NCI-H510A treated with DMSO at 0.1 percent for 48 hours (cell line): ENCODE results near the gene KCP.

Experiments used
- DNase-seq: peaks from one replicate; lab custom pipeline; 2025; lab: John Stamatoyannopoulos, UW

KCP gene

DNA sequence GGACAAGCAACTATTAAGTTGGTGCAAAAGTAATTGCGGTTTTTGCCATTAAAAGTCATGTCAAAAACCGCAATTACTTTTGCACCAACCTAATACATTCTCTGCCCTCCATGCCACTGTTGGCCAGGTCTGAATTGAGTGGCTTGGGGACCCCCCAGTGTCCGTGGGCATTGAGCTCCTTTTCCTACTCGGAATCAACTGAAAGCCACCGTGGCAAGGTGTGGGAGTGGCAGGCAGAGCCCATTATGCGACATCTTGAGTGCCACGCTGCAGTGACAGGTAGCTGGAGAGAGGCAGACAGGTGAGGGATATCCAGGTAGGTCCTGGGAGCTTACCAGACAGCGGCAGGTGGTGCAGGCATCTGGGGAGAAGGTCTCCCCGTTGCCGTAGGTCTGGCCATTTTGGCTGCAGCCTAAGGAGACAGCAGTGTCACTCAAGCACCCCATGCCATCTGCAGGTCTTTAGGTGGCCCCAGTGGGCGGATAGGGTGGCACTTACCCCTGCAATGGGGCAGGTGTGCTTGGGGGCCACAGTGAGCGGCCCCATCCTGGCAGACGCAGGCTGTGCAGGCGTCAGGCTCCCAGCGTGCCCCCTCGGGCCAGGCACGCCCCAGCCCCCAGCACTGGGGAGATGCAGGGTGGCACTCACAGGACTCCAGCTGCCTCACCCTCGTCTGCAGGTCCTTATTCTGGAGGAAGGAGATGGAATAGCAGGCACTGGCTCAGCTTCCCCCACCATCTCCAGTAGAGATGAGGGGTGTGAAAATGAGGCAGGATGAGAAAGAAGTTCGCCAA lies 3.5 kb downstream of the KCP start:
- DNase-seq: no peak

DNA sequence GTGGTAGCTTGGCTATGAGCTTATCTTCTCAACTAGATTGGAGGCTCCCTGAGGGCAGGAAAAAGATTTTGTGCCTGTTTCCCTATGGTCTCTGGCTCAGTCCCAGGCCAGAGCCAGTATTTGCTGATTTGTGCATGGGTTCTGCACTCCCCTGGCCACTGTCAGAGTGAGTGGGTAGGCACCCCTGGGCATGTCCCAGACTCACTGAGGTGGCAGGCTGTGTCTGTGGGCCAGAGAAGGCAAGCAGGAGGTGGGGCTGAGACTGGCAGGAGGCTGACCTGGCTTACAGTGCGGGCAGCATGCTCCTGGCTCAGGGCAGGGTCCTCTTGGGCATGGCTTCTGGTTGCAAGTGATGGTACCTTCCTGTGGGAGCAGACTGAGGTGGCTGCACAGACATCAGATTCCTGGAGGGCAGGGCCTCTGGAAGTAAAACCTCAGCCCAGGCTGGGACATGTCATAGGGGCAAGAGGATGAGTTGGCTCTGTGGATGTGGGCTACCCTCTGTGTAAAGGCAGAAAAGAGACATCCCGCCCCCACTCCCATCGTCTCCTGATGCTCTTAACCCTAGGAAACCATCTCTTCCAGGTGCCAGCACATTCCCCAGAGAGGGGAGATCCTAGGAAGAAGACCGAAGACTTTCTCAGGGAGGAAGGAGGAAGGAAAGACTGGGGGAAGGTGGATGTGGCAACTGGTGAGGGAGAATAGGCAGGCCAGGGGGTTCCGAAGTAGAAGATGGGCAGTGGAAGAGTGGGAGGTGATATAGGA lies 4.3 kb downstream of the KCP start:
- no peak for DNase-seq

DNA sequence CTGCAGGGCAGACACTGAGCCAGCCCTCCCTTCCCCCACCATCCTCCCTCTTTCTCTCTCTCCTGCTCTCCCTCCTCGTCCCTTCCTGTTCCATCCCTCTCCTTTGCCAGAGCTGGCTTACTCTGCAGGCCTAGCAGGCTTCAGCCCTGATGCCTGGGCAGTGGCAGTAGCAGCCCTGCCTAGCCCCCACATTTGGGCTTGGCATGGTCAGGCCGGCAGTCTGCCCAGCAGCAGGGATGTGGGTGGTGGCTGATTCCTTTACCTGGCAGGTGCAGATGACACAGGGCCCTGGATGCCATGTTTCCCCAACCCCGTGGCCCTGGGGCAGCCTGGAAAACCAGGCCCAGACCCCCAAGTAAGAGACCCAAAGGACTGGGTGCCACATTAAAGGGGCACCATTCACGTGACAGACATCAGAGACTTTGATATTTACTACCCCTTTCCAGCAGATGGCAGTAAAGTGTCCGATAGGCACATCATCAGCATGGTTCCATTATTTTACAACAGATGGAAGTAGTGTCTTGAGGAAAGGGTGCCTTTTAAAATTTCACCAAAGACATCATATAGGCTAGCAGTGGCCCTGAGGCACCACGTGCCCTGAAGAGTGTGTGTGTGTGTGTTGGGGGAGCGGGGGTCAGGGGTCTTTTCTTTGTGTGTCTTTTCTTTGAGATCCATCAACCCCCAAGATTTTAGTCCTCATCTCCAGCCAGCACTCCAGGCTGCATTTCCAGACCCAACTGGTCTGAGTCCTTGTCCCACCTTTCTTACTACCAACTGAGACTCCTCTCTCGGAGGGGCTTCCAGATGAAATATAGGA lies 5.9 kb downstream of the KCP start:
- peak; percentile 10 for DNase-seq

DNA sequence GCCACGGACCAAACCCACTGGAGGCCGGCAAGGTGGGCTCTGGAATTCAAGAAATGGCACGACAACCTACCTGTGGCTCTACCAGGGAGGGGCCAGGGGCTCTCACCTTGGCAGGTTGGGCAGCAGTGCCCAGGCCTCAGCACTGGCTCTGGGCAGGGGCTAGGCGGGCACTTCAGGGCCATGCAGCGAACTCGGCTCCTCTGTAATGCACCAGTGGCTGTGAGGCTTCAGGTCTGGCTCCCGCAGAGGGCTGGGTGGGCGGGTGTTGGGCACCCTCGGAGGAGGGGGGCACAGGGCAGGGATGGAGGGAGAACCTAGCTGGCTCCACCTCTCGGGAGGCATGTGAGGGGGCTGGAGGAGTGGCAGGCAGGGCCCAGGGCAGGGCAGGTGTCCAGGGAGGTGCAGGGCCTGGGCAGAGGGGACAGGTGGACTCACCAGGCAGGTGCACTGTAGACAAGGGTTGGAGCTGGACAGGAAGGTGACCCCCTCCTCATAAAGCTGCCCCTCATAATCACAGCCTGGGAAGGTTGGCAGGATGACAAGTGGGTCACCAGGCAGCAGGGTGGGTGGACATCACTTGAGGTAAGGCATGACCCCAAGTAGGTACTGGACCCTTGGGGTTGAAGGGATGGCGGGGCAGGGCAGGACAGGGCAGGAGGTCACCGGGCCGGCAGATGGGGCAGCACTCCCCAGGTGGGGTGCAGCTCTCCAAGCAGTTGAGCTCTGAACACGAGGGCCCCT lies 6.7 kb downstream of the KCP start:
- no peak for DNase-seq

DNA sequence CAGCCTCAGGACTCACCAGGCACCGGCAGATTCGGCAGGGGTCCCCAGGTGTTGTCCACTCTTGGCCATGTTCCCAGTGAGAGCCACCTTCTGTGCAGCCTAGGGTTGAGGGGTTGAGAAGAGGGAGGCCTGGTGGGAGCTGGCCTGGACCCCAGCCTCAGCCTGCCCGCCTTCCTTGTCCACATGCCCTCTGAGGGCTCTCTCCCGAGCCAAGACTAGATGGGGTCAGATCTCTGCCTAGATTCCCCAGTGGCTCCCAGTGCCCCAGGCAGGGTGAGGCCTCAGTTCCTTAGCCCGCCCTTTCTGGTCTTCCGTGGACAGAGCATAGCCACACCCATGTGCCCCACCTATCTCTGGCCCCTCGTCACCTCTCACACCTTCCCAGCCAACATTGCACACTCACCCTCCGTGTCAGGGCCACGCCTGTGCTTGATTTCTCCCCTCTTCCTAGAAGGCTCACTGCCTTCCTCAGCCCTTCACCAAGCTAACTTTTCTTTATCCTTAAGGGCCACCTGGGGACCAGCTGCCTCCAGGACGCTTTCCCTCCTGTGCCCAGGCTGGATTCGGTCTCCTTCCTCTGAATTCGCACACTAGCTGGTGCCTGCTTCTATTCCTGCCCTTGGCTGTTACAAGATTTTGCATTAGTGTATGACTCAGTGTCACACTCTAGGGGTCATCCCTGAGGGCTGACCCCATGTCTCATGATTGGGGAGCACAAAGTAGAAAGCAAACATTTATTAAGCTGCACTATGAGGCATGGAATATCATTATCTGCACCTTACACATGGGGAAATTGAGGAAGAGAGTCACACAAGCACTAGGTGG lies 7.5 kb downstream of the KCP start:
- DNase-seq: no peak

DNA sequence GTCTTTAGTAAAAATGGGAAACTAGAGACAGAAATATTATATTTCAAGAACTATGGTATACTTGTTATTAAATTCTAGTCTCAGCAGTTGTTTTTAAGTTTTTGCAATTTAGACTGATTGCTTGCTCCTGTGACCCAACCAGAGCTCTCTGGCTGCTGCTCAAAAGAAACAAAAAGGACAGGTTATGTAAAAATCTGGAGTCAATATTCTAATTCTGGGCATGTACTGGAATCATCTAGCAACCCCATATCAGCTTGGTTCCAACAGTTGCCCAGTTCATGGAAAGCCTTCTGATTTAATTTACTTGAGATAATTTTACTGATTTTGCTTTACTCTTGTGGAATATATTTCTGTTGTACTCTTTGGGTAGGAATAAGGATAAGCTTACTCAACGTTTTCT lies 10.3 kb downstream of the KCP start:
- DNase-seq: no peak

DNA sequence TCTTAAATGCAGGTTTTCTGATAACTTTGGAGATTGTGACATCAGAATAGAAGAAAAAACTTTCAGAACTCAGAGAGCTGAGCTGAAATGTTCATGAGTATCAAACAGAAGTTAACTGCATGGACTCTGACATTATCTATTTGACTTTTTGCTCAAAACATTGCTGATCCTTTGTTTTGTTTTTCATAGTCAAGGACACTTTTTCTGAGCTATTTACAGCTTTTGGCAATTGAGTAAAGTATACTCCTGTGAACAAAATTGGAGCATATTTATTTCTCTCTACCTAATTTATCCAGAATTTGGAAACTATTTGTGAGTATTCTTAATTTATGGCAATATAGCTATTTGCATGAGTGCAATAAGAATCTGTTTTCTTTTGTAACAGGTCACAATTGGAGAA lies 11.1 kb downstream of the KCP start:
- no peak for DNase-seq

DNA sequence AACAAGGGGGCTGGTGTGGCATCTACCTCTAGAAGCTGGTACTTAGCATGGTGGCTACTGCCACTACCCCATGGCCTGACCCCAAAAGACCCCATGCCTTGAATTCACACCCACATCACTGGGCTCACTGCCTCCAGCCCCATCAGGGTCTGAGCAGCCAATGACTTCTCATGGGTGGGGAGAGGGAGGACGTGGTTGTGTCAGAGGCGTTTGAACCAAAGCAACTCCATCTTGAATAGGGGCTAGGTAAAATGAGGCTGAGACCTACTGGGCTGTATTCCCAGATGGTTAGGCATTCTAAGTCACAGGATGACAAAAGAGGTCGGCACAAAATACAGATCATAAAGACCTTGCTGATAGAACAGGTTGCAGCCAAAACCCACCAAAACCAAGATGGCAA lies 15.2 kb downstream of the KCP start:
- DNase-seq: no peak

DNA sequence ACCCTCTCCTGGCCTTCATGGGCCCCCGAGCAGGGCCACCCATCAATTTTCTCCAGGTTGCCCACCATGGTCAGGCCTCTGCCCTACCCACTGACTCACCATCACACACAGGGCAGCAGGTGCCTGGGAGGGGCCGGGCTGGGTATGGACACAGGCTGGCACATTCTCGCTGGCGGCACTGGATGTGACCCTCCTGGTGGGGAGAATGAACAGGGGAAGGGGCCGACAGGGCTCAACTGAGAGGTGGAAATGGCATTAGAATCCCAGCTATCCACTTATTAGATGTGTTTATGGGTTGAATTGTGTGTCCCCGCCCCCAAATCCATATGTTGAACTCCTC lies 16.4 kb downstream of the KCP start:
- no peak for DNase-seq

DNA sequence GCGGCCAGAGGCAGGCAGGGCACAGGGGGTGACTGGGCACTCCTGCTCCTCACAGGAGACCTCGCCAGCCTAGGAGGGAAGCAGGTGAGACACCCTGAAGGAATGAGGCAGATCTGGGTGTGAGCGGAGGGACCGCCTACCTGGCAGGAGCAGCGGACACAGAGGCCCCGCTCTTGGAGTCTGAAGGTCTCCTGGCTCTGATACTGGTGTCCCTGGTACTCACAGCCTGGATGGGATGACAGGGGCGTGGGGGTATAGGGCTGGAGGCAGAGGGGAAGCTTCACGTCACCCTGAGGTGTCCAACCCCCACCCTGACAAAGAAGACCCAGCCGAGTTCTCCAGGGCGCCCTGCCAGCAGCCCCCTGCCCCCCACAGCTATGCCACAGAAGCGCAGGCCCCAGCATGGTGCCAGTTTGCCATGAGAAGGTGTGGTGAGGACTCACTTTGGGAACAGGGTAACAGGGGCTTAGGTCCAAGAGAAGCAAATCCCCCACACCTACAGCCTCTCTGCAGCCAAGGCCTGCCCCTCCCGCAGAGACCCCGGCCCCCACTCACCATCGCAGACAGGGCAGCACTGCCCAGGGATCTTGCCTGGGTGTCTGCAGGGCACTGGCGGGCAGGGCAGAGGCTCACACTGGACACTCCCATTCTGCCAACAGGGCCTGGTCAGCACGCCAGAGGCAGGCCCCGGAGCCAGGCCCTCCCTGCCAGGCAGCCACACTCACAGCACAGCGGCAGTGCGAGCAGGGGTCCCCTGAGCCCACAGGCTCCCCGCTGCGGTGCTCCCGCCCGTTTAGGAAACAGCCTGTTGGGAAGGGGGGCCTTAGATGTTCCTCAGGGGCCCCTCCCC lies 17.0 kb downstream of the KCP start:
- no peak for DNase-seq

DNA sequence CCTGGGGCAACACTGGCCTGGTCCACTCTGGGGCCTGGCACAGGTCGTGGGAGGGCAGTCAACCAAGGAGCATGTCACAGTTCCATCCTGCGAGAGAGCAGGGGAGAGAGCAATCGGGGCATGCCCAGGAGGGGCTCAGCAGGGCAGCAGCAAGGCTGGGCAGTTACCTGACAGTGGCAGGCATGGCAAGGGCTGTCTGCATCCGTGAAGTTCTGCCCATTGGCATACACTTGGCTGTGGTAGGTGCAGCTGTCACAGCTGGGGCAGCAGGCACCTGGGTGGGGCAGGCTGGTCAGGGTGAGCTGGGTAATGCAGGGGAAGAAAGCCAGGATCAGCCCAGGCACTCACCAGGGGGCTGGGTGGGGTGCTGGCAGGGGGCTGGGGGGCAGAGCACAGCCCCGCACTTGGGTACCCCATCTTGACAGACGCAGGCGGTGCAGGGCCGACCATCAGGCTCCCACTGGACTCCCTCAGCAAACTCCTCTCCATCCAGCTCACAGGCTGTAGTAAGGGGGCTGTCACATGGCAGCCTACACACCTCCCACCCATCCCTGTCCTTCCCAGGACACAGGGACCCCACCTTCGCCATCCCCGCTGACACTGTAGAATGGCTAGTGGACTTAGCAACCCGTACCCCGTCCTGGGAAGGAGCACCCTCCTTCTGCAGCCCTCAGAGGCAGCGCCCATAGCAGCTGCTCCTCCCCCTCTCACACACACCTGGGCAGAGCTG lies 17.8 kb downstream of the KCP start:
- no peak for DNase-seq

DNA sequence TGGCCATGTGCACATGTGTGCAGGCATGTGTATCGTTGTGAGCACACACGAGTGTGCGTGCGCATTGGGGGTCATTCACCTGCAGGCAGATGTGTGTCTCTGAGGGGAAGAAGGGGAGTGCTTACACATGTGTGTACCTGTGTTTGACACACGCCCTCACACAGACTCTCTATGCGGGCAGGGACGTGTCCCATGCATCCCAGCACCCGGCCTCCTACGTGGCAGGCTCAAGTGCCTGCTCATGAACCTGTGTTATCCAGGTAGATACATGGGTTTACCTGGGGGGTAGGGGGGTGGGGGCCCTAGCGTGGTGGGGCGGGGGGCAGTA lies 18.6 kb downstream of the KCP start:
- no peak for DNase-seq

DNA sequence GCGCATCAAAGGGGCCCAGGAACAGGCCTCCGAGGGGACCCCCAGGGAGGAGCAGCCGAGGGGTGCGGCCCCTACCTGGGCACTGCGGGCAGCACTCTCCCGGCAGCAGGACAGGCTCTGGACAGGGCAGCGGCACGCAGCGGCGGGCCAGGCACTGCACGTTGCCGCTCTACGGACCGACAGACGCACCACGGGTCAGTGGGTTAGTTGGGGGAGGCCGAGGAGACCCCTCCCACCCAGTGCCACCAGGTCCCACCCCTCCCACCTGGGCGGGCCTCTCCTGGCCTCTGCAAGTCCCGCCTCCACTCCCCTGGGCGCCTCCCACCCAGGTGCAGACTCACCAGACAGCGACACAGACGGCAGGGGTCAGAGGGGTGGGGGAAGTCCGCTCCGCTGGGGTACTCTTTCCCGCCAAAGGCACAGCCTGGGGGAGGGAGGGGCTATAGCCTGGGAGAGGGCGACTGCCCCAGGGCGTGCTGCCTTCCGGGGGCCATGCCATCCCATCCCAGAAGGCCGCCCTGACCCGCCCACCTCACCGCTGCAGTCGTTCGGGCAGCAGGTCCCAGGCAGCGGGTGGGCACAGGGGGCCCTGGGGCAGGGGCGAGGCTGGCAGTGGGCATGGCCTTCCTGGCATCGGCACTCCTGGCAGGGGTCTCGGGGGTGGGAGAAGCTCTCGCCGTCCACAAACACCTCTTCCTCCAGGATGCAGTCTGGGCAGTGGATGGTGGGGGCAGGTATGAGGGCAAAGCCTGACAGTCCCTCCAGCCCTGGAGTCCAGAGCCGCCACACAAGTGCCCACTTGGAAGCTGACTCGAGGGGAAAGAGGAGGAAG lies 19.2 kb downstream of the KCP start:
- peak; percentile 12 for DNase-seq

DNA sequence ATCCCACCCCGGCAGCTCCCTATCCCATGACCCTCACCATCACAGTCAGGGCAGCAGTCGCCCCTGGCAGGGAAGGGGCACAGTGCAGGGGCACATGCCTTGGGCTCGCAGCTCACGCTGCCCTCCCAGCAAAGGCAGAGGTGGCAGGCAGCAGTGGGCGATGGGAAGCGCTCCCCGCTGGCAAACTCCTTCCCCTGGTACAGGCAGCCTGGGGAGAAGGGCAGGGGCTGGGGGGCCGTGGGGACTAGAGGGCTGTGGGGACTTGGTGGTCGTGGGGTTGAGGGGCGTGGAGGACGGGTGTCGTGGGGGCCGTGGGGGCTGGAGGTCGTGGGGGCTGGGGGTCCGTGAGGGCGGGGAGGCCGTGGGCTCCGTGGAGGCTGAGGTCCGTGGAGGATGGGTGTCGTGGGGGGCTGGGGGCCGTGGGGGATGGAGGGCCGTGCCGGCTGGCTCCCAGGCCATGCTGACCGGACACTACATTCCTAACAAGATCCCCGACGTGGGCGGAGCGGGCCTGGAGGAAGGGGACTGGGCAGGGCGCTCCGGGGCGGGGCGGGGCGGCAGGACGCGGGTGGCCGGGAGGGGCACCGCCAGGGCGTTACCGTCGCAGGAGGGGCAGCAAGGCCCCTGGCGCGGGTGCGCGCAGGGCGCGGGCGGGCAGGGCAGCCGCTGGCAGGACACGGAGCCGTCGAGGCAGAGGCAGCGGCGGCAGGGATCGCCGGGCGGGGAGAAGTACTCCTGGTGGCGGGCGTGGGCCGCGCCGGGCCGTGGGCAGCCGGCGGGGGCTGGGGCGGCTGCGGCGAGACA lies 20.0 kb downstream of the KCP start:
- DNase-seq: no peak

DNA sequence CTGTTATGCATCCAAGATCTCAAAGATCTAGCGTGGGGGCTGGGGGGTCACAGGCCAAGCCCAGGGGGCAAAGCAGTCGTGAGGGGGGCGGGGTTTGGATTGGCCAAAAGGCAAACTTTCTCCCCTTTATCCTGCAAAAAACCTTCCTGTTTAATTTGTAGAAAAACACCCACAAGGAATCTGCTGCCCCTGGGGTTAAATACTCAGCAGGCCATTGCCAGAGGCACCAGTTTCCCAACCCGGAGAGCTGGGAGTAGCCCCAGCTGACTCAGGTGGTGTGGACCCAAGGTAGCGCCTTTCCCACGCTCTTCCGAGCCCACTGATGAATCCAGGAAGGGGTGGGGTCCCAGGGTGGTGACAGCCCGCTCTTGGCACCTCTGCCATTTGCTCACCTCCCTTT lies 21.4 kb downstream of the KCP start:
- no peak for DNase-seq

DNA sequence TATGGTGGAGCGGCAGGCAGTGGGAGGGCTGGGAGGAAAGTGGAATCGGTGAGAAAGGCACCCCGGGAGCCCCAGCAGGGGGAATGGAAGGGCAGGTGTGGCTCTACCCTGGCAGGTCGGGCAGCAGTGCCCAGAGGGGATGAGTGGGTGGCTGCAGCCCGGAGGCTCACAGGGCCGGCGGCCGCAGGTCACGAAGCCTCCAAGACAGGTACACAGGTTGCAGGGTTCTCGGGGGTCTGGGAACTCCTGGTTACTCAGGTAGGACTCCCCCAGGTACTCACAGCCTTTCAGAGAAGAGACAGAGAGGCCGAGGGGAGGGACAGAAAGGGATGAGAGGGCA lies 21.8 kb downstream of the KCP start:
- DNase-seq: no peak

DNA sequence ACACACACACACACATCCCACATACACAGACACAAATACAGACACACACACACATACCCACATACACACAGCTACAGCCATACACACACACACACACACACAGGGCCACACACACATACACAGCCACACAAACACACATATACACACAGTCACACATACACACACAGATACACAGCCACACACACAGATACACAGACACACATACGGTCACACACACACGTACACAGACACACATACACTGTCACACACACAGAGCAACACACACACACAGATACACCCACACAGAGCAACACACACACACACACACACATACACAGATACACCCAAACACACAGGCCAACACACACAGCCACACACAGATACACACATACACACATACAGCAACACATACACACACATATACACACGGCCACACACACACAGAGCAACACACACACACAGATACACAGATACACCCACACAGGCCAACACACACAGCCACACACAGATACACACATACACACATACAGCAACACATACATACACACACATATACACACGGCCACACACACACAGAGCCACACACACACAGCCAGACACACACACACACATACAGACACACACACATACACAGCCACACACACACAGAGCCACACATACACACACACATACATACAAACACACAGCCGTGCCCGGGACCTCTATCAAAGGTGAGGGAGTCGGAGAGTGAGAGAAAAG lies 22.3 kb downstream of the KCP start:
- DNase-seq: no peak
